Liver (tissue), 2 donors: ENCODE results near the gene SH3BP5.

Experiments
- CTCF ChIP-seq: fragments of 150-350 bp; IDR thresholded peaks from 2 replicates; pipeline ENCODE4 v1.5.1; 2017; ENCODE audit warnings: improper control_type of control experiment, low read depth, low read length; ENCODE audit not compliant: missing input control
- REST ChIP-seq: IDR thresholded peaks from 2 replicates; pipeline ENCODE4 v1.6.1; 2016; ENCODE audit warnings: antibody characterized with exemption, mild to moderate bottlenecking
- donor health status: healthy.

- TF ChIP-seq CTCF (no peak), REST (no peak)
Measured at GRCh38 chr3:15294929-15295328, 37.5 kb downstream of the SH3BP5 start.
